Activated naive CD8-positive, alpha-beta T cell treated with anti-CD3 and anti-CD28 coated beads, Interleukin-2, amount 10 ng/mL, durations not matched to agents 7 days and 5 days (primary cell): ENCODE measurements around the gene TMEFF1. TPM values are rescaled to one million over a fixed set of nuclear protein-coding genes. Genes with fewer than 3 reads are reported as not detected.

ENCODE experiments used
- total RNA-seq, 2 experiments: library from RNA; stranded (reverse); gene quantifications; one replicate each; pipeline ENCODE4 v1.2.3, GENCODE V29; 2021

TMEFF1 gene
- total RNA-seq, 2 experiments from 2014 or later = 0.20 TPM; not detected in 1

Other genes starting within 250 kb of the TMEFF1 start
- gene TEX10, start 120.2 kb upstream of the TMEFF1 start, total RNA-seq = 10 to 100 TPM; 18.6 to 19.8 TPM
- gene MSANTD3, start 46.0 kb upstream of the TMEFF1 start, total RNA-seq = 10 to 100 TPM; 17.7 to 19.1 TPM
- under 1 TPM in 1 of 2 experiments, not detected in 1; 0.23 TPM for gene CAVIN4, start 104.9 kb downstream of the TMEFF1 start, total RNA-seq